Measurements from ENCODE around the gene ARHGAP22.

GRCh38 chr10:48636231-48636630, 31.4 kb upstream of the ARHGAP22 start:
- no peak for TF ChIP-seq EZH2 (optimal IDR thresholded peaks at IDR 0.05; ENCODE audit: low read depth, low read length)
- TF ChIP-seq CTCF (IDR thresholded peaks at IDR 0.05; ENCODE audit: low read length): no peak
- TF ChIP-seq EZH2phosphoT487 (IDR thresholded peaks at IDR 0.05; ENCODE audit: low read length): no peak

All from MM.1S (cell line).